ENCODE results near the gene TIAM1.

Gene TIAM1

DNA sequence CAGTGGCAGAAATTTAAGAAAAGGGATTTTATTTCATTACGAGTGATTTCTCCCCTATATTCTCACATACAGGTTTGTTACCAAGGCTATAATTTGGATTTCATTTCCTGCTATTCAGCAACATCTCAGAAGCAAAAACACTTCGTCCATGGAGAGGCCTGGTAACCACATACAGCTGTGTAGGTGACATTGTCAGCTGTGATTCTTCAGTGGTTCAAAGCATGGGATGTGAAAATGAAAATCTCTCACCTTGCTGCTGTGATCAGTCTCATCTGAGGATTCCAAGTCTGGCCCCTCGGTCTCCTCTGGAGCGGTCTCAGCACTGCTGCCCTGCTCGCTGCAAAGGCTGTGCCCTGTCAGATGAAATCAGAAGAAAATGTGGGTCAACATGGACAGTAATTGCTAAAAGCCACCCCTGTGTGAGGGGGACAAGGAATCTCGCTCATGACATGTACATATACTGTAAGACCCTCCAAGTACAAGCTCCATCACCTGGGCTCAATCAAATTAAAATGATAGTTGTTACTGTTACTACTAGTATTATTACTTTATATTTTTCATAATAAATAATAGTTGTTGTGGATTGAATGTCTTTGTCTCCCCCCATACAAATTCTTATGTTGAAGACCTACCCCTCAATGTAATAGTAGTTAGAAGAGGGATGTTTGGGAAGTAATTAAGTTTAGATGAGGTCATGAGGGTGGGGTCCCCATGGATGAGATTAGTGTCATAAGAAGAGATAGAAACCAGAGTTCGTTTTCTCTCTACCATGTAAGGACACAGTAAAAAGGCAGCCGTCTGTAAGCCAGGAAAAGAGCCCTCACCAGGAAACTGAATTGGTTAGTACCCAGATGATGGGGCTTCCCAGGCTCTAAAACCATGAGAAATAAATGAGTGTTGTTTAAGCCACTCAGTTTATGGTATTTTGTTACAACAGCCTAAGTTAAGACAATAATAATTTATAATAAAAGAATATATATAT lies 179.1 kb downstream of the TIAM1 start:
- DNase-seq (ENCODE audit: low spot score): no peak

DNA sequence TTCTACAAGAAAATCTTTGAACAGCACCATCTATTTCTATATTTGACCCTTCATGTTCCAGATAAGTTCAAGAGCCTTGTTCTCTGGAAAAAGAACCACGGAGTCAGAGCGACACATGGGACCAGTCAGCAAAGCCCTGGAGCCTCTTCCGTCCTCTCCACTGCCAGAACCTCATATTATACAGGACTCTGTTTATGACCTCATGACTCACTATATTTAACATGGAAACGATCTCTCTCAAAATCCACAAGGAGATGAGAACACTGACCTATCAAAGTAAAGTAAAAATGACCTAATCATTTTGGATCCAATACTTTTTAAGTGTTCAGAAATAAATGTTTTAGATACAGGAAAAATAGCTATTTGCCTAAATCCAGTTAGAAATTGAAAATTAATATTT lies 181.2 kb downstream of the TIAM1 start:
- peak; percentile 19 for DNase-seq (ENCODE audit: low spot score)

DNA sequence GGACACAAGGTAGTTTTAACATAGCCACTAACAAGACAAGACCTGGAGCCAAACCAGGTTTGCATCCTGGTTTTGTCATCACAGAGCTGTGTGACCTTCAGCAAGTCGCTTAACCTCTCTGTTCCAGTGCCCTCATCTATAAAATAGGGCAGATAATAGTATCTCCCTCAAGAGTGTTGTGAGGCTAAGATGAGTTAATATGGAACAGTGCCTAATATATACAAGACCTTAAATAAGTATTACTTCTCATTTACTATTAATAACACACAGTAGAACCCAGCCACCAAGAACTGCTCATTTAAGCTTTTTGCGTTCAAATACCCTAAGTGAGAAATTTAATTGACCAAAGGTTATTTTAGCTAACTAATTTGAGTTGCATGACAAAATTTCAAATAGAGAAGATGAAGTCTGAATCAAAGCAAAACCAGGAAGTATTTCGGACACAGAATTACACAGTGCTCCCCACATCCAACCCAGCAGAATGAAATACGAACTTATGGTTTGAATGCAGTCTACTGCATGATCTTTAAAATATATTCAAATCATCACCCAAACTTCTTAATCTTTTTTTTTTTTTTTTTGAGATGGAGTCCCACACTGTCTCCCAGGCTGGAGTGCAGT lies 181.9 kb downstream of the TIAM1 start:
- no peak for DNase-seq (ENCODE audit: low spot score)

DNA sequence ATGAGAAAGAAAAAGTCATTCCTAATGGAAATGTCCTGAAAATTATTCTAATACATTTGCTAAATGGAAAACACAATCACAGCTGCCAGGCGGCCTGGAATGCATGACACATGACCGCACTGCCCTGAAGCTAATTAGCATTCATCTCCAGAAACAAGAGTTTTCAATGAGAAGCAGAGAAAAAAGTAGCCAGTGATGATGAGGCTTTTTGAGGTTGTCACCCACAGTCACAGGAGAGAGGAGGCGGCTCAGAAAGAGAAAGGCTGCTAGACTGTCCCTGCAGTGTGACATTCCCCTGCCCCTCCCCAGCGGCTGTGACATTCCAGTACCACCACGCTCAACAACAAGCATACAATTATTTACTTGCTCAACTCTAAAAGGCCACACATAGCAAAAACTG lies 182.9 kb downstream of the TIAM1 start:
- DNase-seq (ENCODE audit: low spot score): peak; percentile 76

GRCh38 chr21:31159808-31160207 lies 184.3 kb downstream of the TIAM1 start:
- DNase-seq (ENCODE audit: low spot score): no peak

DNA sequence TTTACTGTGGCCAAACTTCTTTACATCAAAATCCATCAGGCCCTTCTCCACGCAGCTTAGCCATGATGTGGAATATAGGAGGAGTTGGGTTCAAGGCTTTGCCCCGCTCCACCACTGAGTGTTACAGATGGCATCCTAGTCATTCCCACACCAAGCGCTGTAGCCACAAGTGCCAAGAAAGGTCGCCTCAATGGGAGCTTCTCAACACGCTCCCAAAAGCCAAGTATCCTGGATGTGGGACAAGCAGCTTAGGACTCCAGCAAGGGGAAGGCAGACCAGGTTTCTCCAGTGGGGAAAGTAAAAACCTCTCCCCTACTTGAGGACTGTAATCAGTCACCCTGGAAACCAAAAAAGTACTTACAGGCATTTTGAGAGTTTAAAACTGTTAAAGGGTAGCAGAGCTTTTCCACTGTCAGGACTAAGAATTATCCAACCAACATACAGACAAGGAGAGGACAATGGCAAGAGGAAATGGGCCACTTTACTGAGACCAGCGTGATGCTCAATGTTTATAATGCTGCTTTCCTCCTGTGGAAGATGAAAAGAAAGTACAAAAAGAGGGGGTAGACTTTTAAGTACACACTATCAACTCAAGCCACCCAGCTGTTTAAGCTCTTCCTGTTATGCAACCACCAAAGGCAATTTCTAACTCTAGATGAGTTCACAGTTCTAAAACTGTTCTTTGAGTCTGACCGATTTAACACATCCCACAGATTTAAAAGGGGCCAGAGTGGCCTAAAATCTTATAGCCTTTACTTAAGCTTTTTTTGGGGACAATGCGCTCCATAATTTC lies 185.1 kb downstream of the TIAM1 start:
- DNase-seq (ENCODE audit: low spot score): no peak

DNA sequence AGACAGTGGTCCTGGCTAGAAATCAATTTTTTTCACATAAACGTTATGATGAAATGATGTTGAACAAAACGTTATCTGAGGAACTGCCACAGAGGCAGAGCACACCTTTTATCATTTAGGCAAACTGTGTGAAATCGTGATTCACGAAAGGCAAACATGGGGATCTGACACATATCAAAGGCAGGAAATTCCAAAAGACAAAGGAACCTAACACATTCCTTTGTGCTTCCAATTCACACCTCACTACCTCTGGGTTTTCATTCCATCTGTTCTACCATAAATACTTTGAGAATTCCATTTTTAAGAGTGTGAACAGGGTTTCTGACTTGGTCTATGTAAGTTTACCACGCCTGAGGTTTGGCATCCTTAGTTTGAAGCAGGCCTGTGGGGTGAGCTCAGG lies 186.3 kb downstream of the TIAM1 start:
- peak; percentile 66 for DNase-seq (ENCODE audit: low spot score)

DNA sequence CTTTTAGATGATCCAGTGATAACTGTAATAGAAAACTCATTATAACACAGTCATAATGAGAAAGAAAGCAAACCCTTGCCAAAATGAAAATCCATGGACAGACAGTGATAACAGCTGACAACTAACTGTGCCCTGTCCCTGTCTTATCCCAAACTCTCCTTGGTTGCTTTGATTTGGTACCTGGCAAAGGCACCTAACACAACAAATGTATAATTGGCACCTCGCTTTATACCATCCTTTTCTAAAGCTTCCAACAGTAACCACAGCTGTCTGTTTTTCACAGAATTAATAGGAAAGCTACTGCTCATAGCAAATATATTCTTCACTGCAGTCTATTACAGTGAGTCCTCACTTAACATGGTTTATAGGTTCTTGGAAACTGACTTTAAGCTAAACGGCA lies 187.4 kb downstream of the TIAM1 start:
- DNase-seq (ENCODE audit: low spot score): no peak

DNA sequence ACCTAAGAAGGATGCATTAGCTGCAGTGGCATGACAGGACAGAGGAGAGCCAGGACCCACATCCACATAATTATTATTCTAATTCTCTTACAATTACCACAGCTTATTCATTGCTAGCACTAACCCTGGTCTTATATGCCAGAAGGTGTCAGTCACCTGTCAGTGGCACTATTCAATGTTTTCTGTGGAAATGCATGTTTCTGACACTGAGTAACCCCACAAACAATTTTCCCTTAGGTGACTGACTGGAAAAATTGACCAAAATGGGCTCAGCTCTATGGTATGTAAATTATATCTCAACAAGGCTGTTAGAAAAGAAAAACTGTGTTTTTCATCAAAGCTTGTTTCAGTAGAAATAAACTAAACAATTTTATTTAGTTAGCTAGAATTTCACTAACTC lies 187.9 kb downstream of the TIAM1 start:
- DNase-seq (ENCODE audit: low spot score): no peak

GRCh38 chr21:31151156-31152045 lies 192.7 kb downstream of the TIAM1 start:
- no peak for DNase-seq (ENCODE audit: low spot score)

GRCh38 chr21:31145274-31145673 lies 198.8 kb downstream of the TIAM1 start:
- no peak for DNase-seq (ENCODE audit: low spot score)

- DNase-seq (ENCODE audit: low spot score): peak; percentile 56
These were observed 201.0 kb downstream of the TIAM1 start for GRCh38 chr21:31143036-31143435.

DNA sequence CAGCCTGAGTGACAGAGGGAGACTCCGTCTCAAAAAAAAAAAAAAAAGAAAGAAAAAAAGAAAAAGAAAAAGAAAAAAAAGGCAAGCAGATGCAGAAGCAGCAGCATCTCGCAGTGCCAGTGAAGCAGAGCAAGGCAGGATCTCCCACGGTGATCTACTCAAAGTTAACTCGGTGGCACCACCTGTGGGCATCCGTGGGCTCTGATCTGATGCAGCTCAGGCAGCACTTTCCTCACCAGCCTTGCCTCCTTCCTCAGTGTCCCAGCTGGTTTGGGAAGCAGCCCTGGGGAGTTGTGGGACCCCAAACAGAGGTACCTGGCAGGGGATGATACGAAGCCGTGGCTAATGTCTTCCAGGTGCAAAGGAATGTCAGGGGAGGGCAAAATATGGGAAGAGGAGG lies 201.5 kb downstream of the TIAM1 start:
- peak; percentile 31 for DNase-seq (ENCODE audit: low spot score)

GRCh38 chr21:31141389-31142000 lies 202.6 kb downstream of the TIAM1 start:
- no peak for DNase-seq (ENCODE audit: low spot score)

DNA sequence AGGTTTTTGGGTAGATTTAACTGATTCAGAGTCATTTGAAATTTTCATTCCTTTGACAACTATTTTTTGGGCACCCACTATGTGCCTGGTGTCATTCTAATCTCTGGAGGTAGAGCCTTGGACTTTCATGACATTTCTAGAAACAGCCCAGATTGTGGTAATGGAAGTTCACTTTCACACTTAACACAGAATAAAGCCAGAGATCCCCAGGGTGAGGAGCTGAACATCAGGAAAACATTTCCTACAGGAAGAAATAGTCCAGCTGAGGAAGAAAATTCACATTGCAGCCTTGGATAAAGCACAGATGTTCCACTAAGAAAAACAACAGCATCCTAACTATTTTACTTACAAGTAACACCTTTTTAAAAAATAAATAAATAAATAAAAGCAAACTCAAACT lies 203.4 kb downstream of the TIAM1 start:
- DNase-seq (ENCODE audit: low spot score): no peak

GRCh38 chr21:31140025-31140424 lies 204.0 kb downstream of the TIAM1 start:
- DNase-seq (ENCODE audit: low spot score): no peak

DNA sequence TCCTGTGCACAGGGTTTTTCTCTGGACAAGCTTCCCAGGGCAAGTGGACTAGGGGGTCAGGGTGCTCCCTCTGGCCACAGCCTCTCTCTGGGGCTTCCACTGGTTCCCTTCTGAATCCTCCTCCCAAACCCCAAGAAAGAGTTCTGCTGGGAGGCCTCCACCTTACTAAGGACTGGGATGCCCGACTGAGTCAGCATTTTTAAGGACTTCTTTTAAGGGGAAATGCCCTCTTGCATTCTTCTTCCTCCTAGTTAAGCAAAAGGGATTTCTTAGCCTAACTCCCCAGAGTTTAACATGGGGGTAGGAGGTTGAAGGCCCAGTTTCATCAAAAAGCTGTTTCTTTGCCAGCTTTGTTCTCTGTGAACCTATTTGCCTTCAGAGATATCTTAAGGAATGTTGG lies 206.1 kb downstream of the TIAM1 start:
- DNase-seq (ENCODE audit: low spot score): no peak

DNA sequence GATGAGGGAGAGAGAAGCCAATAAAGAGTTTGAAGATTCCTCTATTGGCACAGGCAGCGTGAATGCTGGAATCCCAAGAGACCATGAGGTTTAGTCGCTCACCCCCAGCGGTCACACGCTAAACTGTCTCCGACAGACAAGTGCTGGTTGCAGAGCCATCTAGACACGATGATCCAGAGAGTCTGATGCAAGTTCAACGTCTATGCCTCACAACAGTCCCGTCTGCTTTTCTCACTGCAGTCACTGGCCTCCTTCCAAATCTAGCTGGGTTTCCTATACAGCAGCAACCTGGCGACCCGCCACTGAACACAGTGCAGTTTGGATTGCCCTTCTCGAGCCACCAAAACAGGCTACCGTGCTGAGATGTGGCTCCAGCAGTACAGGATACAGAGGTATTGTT lies 207.2 kb downstream of the TIAM1 start:
- no peak for DNase-seq (ENCODE audit: low spot score)

- DNase-seq (ENCODE audit: low spot score): no peak
These were observed 208.4 kb downstream of the TIAM1 start for GRCh38 chr21:31135531-31136184.

GRCh38 chr21:31133243-31133830 lies 210.7 kb downstream of the TIAM1 start:
- DNase-seq (ENCODE audit: low spot score): no peak

Data from kidney tubule cell (primary cell).